Heart left ventricle (tissue), 13 donors: Measurements from ENCODE around the gene ABHD14A.

Experiments
- CTCF ChIP-seq, 12 donors: fragments of 200-600 bp; sonication (generic) in 4 of 12; IDR thresholded peaks; one replicate each; pipeline versions ENCODE4 v1.5.0 to v1.8.0; 2018 to 2022; ENCODE audit warnings: antibody characterized with exemption in 12 of 12, mild to moderate bottlenecking in 5 of 12
- POLR2A ChIP-seq, 2 donors: fragments of 450-650 bp; IDR thresholded peaks; one replicate each; pipeline ENCODE4 v1.6.1; 2017; ENCODE audit warnings: antibody characterized with exemption in 2 of 2, mild to moderate bottlenecking in 2 of 2, moderate library complexity in 2 of 2
- donor health status: ischemic (EF 13 %, LVEDD 7.1; RV severe dilation, severe dysfunction).
- donor health status: DM: no; HTN: yes; CAD: no.
- donor health status: DM: no; HTN: no; CAD: no.
- donor health status: ischemic (EF 25% LVEDD 6.9; RV normal size, moderate dysfunction).
- donor health status: ischemic (EF 25% LVEDD 5.7; RV mildly dilated, moderate dysfunction).
- donor health status: ischemic (EF 35%, LVEDD 5.7; RV mildly dilated, moderate dysfunction).
- donor health status: nonischemic (EF 11% LVEDD 7.7; RV severe dilation, severe dysfunction).
- donor health status: DM: yes; HTN: yes; CAD: no.
- donor health status: PGD.
- donor health status: ischemic (EF 29% LVEDD 5.4; RV normal size, mild dysfunction).
- donor health status: nonischemic (EF 23%, LVEDD 6.1; RV moderate dilation, normal function).

GRCh38 chr3:51927061-51927977 lies 47.5 kb upstream of the ABHD14A start:
- TF ChIP-seq CTCF (IDR thresholded peaks at IDR 0.05) (no peak), POLR2A (IDR thresholded peaks at IDR 0.05) (no peak)
